HEK293T (cell line): Measurements from ENCODE around the gene ZNF821.

Source experiments
- ARNT ChIP-seq: fragments of 450-650 bp; IDR thresholded peaks from 2 replicates; pipeline ENCODE4 v1.6.1; 2017; ENCODE audit warnings: mild to moderate bottlenecking
- BHLHE40 ChIP-seq: fragments of 450-650 bp; IDR thresholded peaks from 2 replicates; pipeline ENCODE4 v1.6.1; 2016; ENCODE audit warnings: mild to moderate bottlenecking, moderate library complexity, borderline replicate concordance
- FOXK2 ChIP-seq: fragments of 450-650 bp; IDR thresholded peaks from 2 replicates; pipeline ENCODE4 v1.6.1; 2016; ENCODE audit warnings: mild to moderate bottlenecking
- FOXM1 ChIP-seq: fragments of 450-650 bp; IDR thresholded peaks from 2 replicates; pipeline ENCODE4 v1.6.1; 2017; ENCODE audit warnings: mild to moderate bottlenecking, borderline replicate concordance
- HDGF ChIP-seq: fragments of 450-650 bp; IDR thresholded peaks from 2 replicates; pipeline ENCODE4 v1.6.1; 2017; ENCODE audit warnings: antibody characterized with exemption, borderline replicate concordance
- LEF1 ChIP-seq: fragments of 450-650 bp; IDR thresholded peaks from 2 replicates; pipeline ENCODE4 v1.6.1; 2017; ENCODE audit warnings: mild to moderate bottlenecking, borderline replicate concordance
- SP1 ChIP-seq: fragments of 450-650 bp; IDR thresholded peaks from 2 replicates; pipeline ENCODE4 v1.6.1; 2017
- TARDBP ChIP-seq: fragments of 450-650 bp; IDR thresholded peaks from 2 replicates; pipeline ENCODE4 v1.6.1; 2016
- ZNF384 ChIP-seq: fragments of 450-650 bp; IDR thresholded peaks from 2 replicates; pipeline ENCODE4 v1.6.1; 2016
- TF ChIP-seq, protein P1 (sequence below): fragments of 450-650 bp; IDR thresholded peaks from 2 replicates; pipeline ENCODE4 v1.6.1; 2016

DNA sequence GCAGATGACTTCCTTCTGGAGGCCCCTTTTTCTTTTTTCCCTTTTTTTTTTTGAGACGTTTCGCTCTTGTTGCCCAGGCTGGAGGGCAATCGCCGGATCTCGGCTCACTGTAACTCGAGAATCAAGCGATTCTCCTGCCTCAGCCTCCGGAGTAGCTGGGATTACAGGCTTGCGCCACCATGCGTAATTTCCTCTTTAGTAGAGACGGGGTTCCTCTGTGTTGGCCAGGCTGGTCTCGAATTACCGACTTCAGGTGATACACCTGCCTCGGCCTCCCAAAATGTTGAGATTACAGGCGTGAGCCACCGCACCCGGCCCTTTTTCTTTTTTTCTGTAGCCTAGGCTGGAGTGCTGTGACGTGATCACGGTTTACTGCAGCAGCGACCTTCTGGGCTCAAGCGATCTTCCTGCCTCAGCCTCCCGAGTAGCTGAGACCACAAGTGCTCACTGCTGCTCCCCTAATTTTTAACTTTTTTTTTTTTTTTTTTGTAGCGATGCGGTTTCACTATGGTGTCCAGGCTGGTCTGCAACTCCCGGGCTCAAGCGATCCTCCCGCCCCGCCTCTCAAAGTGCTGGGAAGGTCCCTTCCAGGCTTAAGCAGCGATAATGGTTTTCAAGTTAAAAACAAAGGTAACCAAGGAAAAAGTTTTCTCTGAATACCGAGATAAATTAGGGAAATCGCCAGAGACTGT lies 10.4 kb upstream of the ZNF821 start:
- TF ChIP-seq, protein P1, sequence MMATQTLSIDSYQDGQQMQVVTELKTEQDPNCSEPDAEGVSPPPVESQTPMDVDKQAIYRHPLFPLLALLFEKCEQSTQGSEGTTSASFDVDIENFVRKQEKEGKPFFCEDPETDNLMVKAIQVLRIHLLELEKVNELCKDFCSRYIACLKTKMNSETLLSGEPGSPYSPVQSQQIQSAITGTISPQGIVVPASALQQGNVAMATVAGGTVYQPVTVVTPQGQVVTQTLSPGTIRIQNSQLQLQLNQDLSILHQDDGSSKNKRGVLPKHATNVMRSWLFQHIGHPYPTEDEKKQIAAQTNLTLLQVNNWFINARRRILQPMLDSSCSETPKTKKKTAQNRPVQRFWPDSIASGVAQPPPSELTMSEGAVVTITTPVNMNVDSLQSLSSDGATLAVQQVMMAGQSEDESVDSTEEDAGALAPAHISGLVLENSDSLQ, result no peak
- TF ChIP-seq FOXK2, result no peak
- 0 out of 2 replicates have a peak, but pooled peaks have one; percentile 4 for TF ChIP-seq ZNF384
- TF ChIP-seq ARNT, result no peak
- no peak for TF ChIP-seq BHLHE40
- TF ChIP-seq HDGF, result no peak
- TF ChIP-seq FOXM1, result no peak
- TF ChIP-seq SP1, result no peak
- TF ChIP-seq TARDBP, result no peak
- no peak for TF ChIP-seq LEF1
